Prostate gland (tissue), 2 donors: ENCODE results near the gene SOCS6. TPM values are rescaled to one million over a fixed set of nuclear protein-coding genes. Genes with fewer than 3 reads are reported as not detected.

Source experiments
- DNase-seq: peaks from one replicate; pipeline ENCODE4 v3.0.0-alpha.2; 2019; ENCODE audit warnings: low spot score
- H3K27ac ChIP-seq, 2 donors: fragments of 200-600 bp; sonication (generic); 2 replicates each; pipeline ENCODE4 v1.5.1; 2017 to 2019
- H3K27me3 ChIP-seq: fragments of 200-600 bp; sonication (generic); replicated peaks from 2 replicates; pipeline ENCODE4 v1.5.1; 2019; ENCODE audit not compliant: insufficient read depth
- H3K36me3 ChIP-seq, 2 donors: fragments of 200-600 bp; sonication (generic); 1 replicate in 1 of 2; 2 replicates in 1 of 2; pipeline versions ENCODE4 v1.5.1 to v1.8.1; 2017 to 2019
- H3K4me1 ChIP-seq: fragments of 200-600 bp; sonication (generic); replicated peaks from 2 replicates; pipeline ENCODE4 v1.5.1; 2019
- H3K4me3 ChIP-seq, 2 donors: fragments of 200-600 bp; sonication (generic); 2 replicates each; pipeline ENCODE4 v1.5.1; 2017 to 2019
- H3K9me3 ChIP-seq: fragments of 200-600 bp; sonication (generic); 2 replicates; pipeline ENCODE4 v1.5.1; 2017
- CTCF ChIP-seq, 4 experiments: fragments of 200-600 bp in 2 of 4; fragments of 450-650 bp in 2 of 4; sonication (generic) in 2 of 4; IDR thresholded peaks; 1 replicate in 3 of 4; 2 replicates in 1 of 4; pipeline ENCODE4 v1.5.1; 2016 to 2019; ENCODE audit warnings: antibody characterized with exemption in 4 of 4, mild to moderate bottlenecking in 2 of 4, moderate library complexity in 2 of 4
- POLR2A ChIP-seq: fragments of 450-650 bp; IDR thresholded peaks from one replicate; pipeline ENCODE4 v1.6.1; 2016; ENCODE audit warnings: antibody characterized with exemption, mild to moderate bottlenecking
- POLR2AphosphoS5 ChIP-seq: sonication (generic); formaldehyde crosslinking; IDR thresholded peaks from one replicate; pipeline ENCODE4 v1.6.1; 2017; ENCODE audit warnings: antibody characterized with exemption
- WGBS: methylation state at CpG from one replicate; pipeline ENCODE4 v1.1.5; 2018; 5-methylcytosine and 5-hydroxymethylcytosine counted together
- intact Hi-C: fragments of 100-400 bp; cut with DNase I; formaldehyde crosslinking; loops from one replicate; pipeline ENCODE4 v1.14.2; 2022
- total RNA-seq, 2 donors: library from RNA; depleted of rRNA; stranded (reverse); fragments of >200 nt; gene quantifications; one replicate each; pipeline ENCODE4 v1.1.0, GENCODE V29; 2016

Gene SOCS6
- total RNA-seq, 2 donors from 2014 or later = 25.6 to 31.4 TPM

GRCh38 chr18:70261141-70261788 lies 27.6 kb upstream of the SOCS6 start:
- Histone ChIP-seq H3K4me3 (no peak overlapping the region), H3K36me3 (no peaks in the 10 kb centered on the region), H3K27me3 (no peaks in the 10 kb centered on the region), H3K4me1 (no peaks in the 10 kb centered on the region), H3K27ac (no peak overlapping the region), H3K9me3 (no peaks in the 10 kb centered on the region)
- 78% methylated on average over 9 of the region's 9 CpGs for WGBS
- intact Hi-C loops = no loop called here
- TF ChIP-seq POLR2A (no peak), CTCF (IDR thresholded peaks at IDR 0.05) (no peak), POLR2AphosphoS5 (no peak)
- no peak for DNase-seq

- H3K27me3 ChIP-seq = no peaks in the 10 kb centered on the region
- H3K27ac ChIP-seq = no peak overlapping the region
- H3K4me3 ChIP-seq = no peak overlapping the region
- no peaks in the 10 kb centered on the region for H3K36me3 ChIP-seq
- no peak for DNase-seq
- no peaks in the 10 kb centered on the region for H3K4me1 ChIP-seq
- intact Hi-C loops = no loop called here
- H3K9me3 ChIP-seq = no peaks in the 10 kb centered on the region
- TF ChIP-seq POLR2AphosphoS5 (no peak), POLR2A (no peak), CTCF (IDR thresholded peaks at IDR 0.05) (no peak)
- WGBS = 94% methylated on average over 3 of the region's 3 CpGs
Measured at GRCh38 chr18:70263336-70263735, 25.5 kb upstream of the SOCS6 start.

- intact Hi-C loops = no loop called here
- Histone ChIP-seq H3K4me1 (no peaks in the 10 kb centered on the region), H3K36me3 (no peaks in the 10 kb centered on the region), H3K9me3 (no peaks in the 10 kb centered on the region), H3K27ac (no peak overlapping the region), H3K27me3 (no peaks in the 10 kb centered on the region), H3K4me3 (no peak overlapping the region)
- TF ChIP-seq POLR2AphosphoS5 (no peak), CTCF (IDR thresholded peaks at IDR 0.05) (no peak), POLR2A (no peak)
- no peak for DNase-seq
- 92% methylated on average over 3 of the region's 3 CpGs for WGBS
Measured at GRCh38 chr18:70271742-70272141, 17.1 kb upstream of the SOCS6 start.

GRCh38 chr18:70273021-70273420 lies 15.8 kb upstream of the SOCS6 start:
- intact Hi-C loops = no loop called here
- Histone ChIP-seq H3K27me3 (no peaks in the 10 kb centered on the region), H3K9me3 (no peaks in the 10 kb centered on the region), H3K27ac (no peak overlapping the region), H3K4me1 (no peaks in the 10 kb centered on the region), H3K4me3 (no peak overlapping the region), H3K36me3 (no peaks in the 10 kb centered on the region)
- DNase-seq = peak; percentile 35
- TF ChIP-seq CTCF (IDR thresholded peaks at IDR 0.05) = no peak
- TF ChIP-seq POLR2AphosphoS5 = peak; percentile 60
- TF ChIP-seq POLR2A = no peak
- WGBS = 47% methylated on average over 1 of the region's 1 CpG
